ENCODE measurements around the gene PTH2R.
A peak's percentile ranks its signal among the peaks of the same experiment; 100 is the strongest.
"Not testable (repeated sequence)": the region's sequence is repeated elsewhere in the genome, so short reads cannot be mapped to it uniquely, and the experiment has no call there.

The PTH2R gene

GRCh38 chr2:208488686-208489564 is 82.3 kb downstream of the PTH2R start:
- DNase-seq (ENCODE audit: low spot score): no peak

- DNase-seq (ENCODE audit: low spot score): no peak
Observed at GRCh38 chr2:208489687-208490086, 83.1 kb downstream of the PTH2R start.

DNA sequence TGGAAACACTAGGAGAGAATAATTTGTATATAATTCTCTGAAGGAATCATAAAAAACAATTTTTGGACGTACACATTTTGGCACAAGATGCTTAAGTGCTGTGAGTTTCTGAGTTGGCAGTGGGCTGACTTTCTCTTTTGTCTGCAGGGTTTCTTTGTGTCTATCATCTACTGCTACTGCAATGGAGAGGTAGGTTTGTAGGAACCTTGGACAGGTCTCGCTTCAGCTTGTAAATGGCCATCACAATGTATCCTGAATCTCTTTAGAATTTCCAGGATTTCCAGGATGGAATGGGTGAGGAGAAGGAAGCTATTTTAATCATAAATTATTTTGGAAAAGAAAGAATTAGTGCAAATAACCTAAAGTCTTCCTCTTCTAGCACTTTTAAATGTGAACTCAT is 83.9 kb downstream of the PTH2R start:
- no peak for DNase-seq (ENCODE audit: low spot score)

- no peak for DNase-seq (ENCODE audit: low spot score)
Observed at GRCh38 chr2:208491641-208492040, 85.0 kb downstream of the PTH2R start.

DNA sequence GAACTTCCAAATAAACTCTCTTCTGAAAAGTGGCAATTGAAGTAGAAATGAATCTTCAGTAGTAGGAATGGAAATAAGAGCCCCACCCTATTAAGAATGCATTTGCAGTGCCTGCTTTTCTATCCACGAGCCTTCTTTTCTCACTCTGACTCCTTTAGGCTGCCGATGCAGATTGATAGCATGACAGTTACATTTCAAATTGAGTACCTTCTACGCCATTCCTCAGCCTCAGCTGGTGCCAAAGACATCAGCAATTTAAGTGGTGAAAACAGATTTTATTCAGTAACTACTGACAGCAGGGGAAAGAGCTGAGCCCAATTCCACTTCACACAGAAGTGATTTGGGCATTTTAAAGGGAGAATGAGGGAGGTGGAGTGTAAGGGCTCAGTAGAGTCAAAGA is 85.5 kb downstream of the PTH2R start:
- DNase-seq (ENCODE audit: low spot score): no peak

DNA sequence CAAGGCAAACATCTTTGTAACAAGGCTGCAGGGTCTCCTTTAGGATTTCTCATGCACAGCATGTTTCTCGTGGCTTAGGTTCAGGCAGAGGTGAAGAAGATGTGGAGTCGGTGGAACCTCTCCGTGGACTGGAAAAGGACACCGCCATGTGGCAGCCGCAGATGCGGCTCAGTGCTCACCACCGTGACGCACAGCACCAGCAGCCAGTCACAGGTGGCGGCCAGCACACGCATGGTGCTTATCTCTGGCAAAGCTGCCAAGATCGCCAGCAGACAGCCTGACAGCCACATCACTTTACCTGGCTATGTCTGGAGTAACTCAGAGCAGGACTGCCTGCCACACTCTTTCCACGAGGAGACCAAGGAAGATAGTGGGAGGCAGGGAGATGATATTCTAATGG is 86.6 kb downstream of the PTH2R start:
- no peak for DNase-seq (ENCODE audit: low spot score)

DNA sequence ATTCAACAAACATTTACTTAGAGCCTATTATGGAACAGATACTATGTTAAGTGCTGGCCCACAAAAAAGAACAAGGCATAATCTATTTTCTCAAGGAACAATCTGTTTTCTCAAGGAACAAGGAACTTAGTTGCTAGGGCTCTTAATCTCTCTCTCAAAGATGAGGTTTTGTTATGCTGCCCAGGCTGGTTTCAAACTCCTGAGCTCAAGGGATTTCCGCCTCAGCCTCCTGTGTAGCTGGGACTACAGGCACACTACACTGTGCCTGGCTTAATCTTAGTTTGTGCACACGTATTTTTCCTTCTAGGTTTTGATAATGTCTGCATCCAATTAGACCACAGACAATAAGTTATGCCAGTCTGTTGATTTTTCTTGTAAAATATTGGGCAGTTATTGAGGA is 89.5 kb downstream of the PTH2R start:
- DNase-seq (ENCODE audit: low spot score): no peak

DNA sequence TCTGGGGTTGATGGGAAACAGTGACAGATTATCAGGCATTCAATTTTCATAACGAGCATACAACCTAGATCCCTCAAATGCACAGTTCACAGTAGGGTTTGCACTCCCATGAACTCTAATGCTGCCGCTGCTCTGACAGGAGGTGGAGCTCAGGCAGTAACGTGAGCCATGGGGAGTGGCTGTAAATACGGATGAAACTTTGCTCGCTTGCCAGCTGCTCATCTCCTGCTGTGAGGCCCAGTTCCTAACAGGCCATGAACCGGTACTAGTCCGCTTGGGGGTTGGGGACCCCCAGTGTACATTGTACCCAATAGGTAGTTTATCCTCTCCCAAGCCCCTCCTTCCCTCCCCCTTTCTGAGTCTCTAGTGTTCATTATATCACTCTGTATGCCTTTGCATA is 94.6 kb downstream of the PTH2R start:
- DNase-seq (ENCODE audit: low spot score): peak; percentile 55

- DNase-seq (ENCODE audit: low spot score): no peak
Observed at GRCh38 chr2:208502288-208502687, 95.7 kb downstream of the PTH2R start.

GRCh38 chr2:208505365-208505764 is 98.8 kb downstream of the PTH2R start:
- DNase-seq (ENCODE audit: low spot score): not testable (repeated sequence)

- DNase-seq (ENCODE audit: low spot score): no peak
Observed at GRCh38 chr2:208509586-208509985, 103.0 kb downstream of the PTH2R start.

DNA sequence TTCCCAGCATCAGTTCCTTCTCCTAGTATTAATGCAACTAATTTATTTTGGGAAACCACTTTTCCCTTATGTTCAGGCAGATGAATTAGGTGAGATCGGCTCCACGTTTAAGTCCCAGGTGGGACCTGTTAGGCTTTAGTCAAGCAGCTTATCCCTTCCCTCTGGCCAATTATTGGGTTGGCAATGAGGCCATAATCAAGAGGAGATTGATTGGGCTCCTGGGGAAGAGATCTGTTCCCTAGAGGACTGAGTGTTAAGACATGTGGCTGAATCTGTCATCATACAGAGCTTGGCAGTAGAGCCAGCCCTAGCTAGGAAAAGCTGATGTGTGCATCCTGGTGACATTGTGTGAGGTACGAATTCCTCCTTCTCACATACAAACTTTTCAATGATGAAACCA is 104.4 kb downstream of the PTH2R start:
- no peak for DNase-seq (ENCODE audit: low spot score)

- DNase-seq (ENCODE audit: low spot score): no peak
Observed at GRCh38 chr2:208511573-208511972, 105.0 kb downstream of the PTH2R start.

- no peak for DNase-seq (ENCODE audit: low spot score)
Observed at GRCh38 chr2:208515099-208515498, 108.5 kb downstream of the PTH2R start.

DNA sequence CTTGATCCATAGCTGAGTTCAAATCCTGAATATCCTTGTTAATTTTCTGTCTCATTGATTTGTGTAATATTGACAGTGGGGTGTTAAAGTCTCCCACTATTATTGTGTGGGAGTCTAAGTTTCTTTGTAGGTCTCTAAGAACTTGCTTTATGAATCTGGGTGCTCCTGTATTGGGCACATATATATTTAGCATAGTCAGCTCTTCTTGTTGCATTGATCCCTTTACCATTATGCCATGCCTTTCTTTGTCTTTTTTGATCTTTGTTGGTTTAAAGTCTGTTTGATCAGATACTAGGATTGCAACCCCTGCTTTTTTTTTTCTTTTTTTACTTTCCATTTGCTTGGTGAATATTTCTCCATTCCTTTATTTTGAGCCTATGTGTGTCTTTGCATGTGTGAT is 116.5 kb downstream of the PTH2R start:
- DNase-seq (ENCODE audit: low spot score): not testable (repeated sequence)

- DNase-seq (ENCODE audit: low spot score): not testable (repeated sequence)
Observed at GRCh38 chr2:208525165-208525564, 118.6 kb downstream of the PTH2R start.

- no peak for DNase-seq (ENCODE audit: low spot score)
Observed at GRCh38 chr2:208529796-208530195, 123.2 kb downstream of the PTH2R start.

GRCh38 chr2:208531361-208531760 is 124.8 kb downstream of the PTH2R start:
- no peak for DNase-seq (ENCODE audit: low spot score)

GRCh38 chr2:208535578-208535977 is 129.0 kb downstream of the PTH2R start:
- DNase-seq (ENCODE audit: low spot score): not testable (repeated sequence)

GRCh38 chr2:208541461-208541988 is 134.9 kb downstream of the PTH2R start:
- no peak for DNase-seq (ENCODE audit: low spot score)

DNA sequence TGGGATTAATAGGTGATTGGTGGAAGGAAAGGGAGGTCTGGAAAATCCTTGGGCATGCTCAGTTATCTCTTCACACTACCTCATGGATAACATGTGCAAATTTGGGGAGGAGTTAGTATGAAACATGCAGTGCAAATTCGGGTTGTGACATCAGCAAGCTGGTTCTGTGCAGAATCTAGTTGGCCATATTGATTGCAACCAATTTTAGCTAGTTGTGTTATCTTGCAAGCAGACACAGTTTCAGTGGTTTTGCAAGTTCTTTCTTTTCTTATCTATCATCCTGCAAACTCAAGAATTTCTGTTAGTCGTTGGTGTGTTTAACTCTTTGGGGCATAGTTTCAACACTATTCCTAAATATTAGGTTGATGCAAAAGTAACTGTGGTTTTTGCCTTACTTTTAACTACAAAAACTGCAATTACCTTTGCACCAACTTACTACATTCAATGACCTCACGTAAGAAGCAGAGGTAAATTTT is 135.4 kb downstream of the PTH2R start:
- DNase-seq (ENCODE audit: low spot score): no peak

DNA sequence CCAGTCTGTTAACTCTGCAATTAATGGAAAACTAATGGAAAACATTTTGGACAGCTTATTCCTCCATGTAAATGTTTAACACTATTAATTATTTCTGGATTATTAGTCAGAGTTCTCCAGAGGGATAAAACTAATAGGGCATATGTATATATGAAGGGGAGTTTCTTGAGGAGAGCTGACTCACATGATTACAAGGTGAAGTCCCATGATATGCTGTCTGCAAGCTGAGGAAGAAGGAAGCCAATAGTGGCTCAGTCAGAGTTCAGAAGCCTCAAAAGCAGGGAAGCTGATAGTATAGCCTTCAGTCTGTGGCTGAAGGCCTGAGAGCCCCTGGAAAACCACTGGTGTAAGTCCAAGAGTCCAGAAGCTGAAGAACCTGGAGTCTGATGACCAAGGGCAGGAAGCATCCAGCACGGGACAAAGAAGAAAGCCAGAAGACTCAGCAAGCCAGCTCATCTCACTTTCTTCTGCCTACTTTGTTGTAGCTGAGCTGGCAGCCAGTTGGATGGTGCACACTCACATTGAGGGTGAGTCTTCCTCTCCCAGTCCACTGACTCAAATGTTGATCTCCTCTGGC is 136.0 kb downstream of the PTH2R start:
- no peak for DNase-seq (ENCODE audit: low spot score)

Data from ecto neural progenitor cell (in vitro differentiated cells).